ENCODE results near the gene RPL35. TPM values are rescaled to one million over a fixed set of nuclear protein-coding genes. Genes with fewer than 3 reads are reported as not detected.

RPL35 gene
- total RNA-seq, 6 experiments from 2014 or later = 372 to 1,299 (median 414) TPM

GRCh38 chr9:124897570-124898460, 36.1 kb upstream of the RPL35 start:
- 69% methylated on average over 6 of the region's 6 CpGs for WGBS (ENCODE audit: insufficient coverage, low coverage, low lambda C conversion rate, missing lambda C conversion rate)
- Histone ChIP-seq H3K4me1 (peaks cover 0 to 7% (median 0%) of the 10 kb centered on the region in 4 donors), H3K9me3 (no peaks in the 10 kb centered on the region), H3K4me3 (no peak overlapping the region), H3K27me3 (no peaks in the 10 kb centered on the region), H3K36me3 (peaks cover 0 to 39% (median 8%) of the 10 kb centered on the region in 4 donors), H3K27ac (no peak overlapping the region)
- intact Hi-C loops (cut with DNase I) = no loop called here
- TF ChIP-seq, protein P1, sequence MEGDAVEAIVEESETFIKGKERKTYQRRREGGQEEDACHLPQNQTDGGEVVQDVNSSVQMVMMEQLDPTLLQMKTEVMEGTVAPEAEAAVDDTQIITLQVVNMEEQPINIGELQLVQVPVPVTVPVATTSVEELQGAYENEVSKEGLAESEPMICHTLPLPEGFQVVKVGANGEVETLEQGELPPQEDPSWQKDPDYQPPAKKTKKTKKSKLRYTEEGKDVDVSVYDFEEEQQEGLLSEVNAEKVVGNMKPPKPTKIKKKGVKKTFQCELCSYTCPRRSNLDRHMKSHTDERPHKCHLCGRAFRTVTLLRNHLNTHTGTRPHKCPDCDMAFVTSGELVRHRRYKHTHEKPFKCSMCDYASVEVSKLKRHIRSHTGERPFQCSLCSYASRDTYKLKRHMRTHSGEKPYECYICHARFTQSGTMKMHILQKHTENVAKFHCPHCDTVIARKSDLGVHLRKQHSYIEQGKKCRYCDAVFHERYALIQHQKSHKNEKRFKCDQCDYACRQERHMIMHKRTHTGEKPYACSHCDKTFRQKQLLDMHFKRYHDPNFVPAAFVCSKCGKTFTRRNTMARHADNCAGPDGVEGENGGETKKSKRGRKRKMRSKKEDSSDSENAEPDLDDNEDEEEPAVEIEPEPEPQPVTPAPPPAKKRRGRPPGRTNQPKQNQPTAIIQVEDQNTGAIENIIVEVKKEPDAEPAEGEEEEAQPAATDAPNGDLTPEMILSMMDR (IDR thresholded peaks at IDR 0.05) = no peak
- TF ChIP-seq POLR2A (IDR thresholded peaks at IDR 0.05) = no peak
- peak; percentile 69 to 94 (median 77) for ATAC-seq
- no peak for DNase-seq

DNA sequence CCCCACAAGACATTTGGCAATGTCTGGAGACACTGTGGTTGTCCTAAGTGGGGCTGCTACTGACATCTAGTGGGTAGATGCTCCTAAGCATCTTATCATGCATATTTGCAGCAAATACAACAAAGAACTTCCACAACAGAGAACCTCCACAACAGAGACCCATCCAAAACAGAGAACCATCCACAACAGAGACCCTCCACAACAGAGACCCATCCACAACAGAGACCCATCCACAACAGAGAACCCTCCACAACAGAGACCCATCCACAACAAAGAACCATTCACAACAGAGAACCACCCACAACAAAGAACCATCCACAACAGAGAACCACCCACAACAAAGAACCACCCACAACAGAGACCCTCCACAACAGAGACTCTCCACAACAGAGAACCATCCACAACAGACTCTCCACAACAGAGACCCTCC, 33.0 kb upstream of the RPL35 start:
- peaks cover 0 to 62% (median 8%) of the 10 kb centered on the region in 4 donors for H3K36me3 ChIP-seq
- H3K9me3 ChIP-seq = no peaks in the 10 kb centered on the region
- TF ChIP-seq, protein P1 (IDR thresholded peaks at IDR 0.05) = peak; percentile 26 to 48 (median 38)
- no peak for TF ChIP-seq POLR2A (IDR thresholded peaks at IDR 0.05)
- intact Hi-C loops (cut with DNase I) = no loop called here
- peaks cover 0 to 7% (median 0%) of the 10 kb centered on the region in 4 donors for H3K4me1 ChIP-seq
- DNase-seq (no peak), ATAC-seq (peak; percentile 37 to 55 (median 44))
- H3K4me3 ChIP-seq = no peak overlapping the region
- no peaks in the 10 kb centered on the region for H3K27me3 ChIP-seq
- no peak overlapping the region for H3K27ac ChIP-seq

DNA sequence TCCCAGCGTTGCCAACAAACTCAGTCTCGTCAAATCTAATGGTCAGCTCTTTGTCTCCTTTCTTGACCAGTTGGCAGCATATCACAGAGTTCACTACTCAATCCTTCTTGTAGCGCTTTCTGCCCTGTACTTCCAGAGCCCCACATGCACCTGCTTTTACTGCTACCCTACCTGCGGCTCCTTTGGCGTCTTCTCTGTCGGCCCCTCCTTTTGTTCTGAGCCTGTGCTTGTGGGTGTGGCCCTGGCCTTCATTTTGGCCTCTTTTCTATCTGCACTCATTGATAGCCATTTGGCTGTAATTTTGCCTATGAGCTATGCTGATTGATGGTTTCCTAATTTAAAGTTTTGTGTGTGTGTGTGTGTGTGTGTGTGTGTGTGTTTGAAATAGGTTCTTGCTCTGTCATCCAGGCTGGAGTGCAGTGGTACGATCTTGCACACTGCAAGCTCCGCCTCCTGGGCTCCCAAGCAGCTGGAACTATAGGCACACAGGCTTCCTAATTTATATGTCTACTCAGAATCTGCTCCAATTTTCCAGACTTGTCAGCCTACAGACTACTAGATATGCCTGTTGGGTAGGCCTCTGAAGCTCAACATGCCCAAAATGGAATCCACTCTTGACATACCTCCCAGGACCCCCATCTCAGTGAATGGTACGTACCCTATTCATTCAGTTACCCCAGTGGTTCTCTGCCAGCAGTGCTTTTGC, 32.4 kb upstream of the RPL35 start:
- TF ChIP-seq, protein P1 (IDR thresholded peaks at IDR 0.05) = no peak
- TF ChIP-seq POLR2A (IDR thresholded peaks at IDR 0.05) = no peak
- no peaks in the 10 kb centered on the region for H3K27me3 ChIP-seq
- H3K9me3 ChIP-seq = no peaks in the 10 kb centered on the region
- intact Hi-C loops (cut with DNase I) = no loop called here
- H3K4me3 ChIP-seq = no peak overlapping the region
- peaks cover 0 to 61% (median 8%) of the 10 kb centered on the region in 4 donors for H3K36me3 ChIP-seq
- no peak for ATAC-seq
- 80% methylated on average over 7 of the region's 9 CpGs for WGBS (ENCODE audit: insufficient coverage, low coverage, low lambda C conversion rate, missing lambda C conversion rate)
- no peak overlapping the region for H3K27ac ChIP-seq
- no peak for DNase-seq
- peaks cover 0 to 7% (median 0%) of the 10 kb centered on the region in 4 donors for H3K4me1 ChIP-seq

GRCh38 chr9:124890179-124890578, 28.4 kb upstream of the RPL35 start:
- no peak for DNase-seq
- no peaks in the 10 kb centered on the region for H3K9me3 ChIP-seq
- H3K36me3 ChIP-seq = peaks cover 0 to 67% (median 6%) of the 10 kb centered on the region in 4 donors
- H3K27ac ChIP-seq = no peak overlapping the region
- no peak overlapping the region for H3K4me3 ChIP-seq
- intact Hi-C loops (cut with DNase I) = no loop called here
- no peaks in the 10 kb centered on the region for H3K27me3 ChIP-seq
- ATAC-seq = no peak
- TF ChIP-seq, protein P1 (IDR thresholded peaks at IDR 0.05) = no peak
- no peak for TF ChIP-seq POLR2A (IDR thresholded peaks at IDR 0.05)
- 93% methylated on average over 7 of the region's 7 CpGs for WGBS (ENCODE audit: insufficient coverage, low coverage, low lambda C conversion rate, missing lambda C conversion rate)
- no peaks in the 10 kb centered on the region for H3K4me1 ChIP-seq
